ENCODE results near the gene RAP2A.

DNA sequence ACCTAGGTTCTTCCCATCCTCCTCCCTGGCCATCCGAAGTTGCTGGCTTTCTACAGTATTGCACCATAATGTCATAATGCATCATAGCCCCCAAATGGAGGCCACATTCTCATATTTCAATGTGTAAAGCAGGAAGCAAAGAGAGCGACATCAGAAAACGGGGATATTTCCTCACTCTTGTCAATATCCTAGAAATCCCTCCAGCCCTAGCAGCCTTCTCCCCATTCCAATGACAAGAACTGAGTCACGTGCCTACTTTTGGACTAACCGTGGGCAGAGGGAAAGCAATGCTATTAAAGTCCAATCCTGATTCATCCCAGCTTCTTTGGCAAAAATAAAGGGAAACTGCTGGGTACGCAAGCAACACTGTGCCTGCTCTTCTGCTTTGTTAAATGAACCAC is 4.3 kb upstream of the RAP2A start:
- TF ChIP-seq, protein P1, sequence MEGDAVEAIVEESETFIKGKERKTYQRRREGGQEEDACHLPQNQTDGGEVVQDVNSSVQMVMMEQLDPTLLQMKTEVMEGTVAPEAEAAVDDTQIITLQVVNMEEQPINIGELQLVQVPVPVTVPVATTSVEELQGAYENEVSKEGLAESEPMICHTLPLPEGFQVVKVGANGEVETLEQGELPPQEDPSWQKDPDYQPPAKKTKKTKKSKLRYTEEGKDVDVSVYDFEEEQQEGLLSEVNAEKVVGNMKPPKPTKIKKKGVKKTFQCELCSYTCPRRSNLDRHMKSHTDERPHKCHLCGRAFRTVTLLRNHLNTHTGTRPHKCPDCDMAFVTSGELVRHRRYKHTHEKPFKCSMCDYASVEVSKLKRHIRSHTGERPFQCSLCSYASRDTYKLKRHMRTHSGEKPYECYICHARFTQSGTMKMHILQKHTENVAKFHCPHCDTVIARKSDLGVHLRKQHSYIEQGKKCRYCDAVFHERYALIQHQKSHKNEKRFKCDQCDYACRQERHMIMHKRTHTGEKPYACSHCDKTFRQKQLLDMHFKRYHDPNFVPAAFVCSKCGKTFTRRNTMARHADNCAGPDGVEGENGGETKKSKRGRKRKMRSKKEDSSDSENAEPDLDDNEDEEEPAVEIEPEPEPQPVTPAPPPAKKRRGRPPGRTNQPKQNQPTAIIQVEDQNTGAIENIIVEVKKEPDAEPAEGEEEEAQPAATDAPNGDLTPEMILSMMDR (IDR thresholded peaks at IDR 0.05), result no peak
- TF ChIP-seq POLR2A (IDR thresholded peaks at IDR 0.05) (no peak), POLR2AphosphoS5 (IDR thresholded peaks at IDR 0.05) (no peak), EP300 (IDR thresholded peaks at IDR 0.05) (no peak)

Measured in suprapubic skin (tissue), 4 donors.